Subcutaneous preadipocyte (primary cell): Measurements from ENCODE around the gene RBBP9. TPM values are rescaled to one million over a fixed set of nuclear protein-coding genes. Genes with fewer than 3 reads are reported as not detected.

Source experiments
- small RNA-seq: library from RNA; depleted of rRNA; stranded (forward); fragments of <200 nt; gene quantifications from one replicate; pipeline ENCODE3, GENCODE V24; 2012
- total RNA-seq: library from RNA; depleted of rRNA; stranded (reverse); fragments of >200 nt; gene quantifications from 2 replicates; pipeline ENCODE4 v1.2.3, GENCODE V29; 2012

Gene RBBP9
- total RNA-seq = 17.6 and 22.1 TPM in 2 replicates

DNA sequence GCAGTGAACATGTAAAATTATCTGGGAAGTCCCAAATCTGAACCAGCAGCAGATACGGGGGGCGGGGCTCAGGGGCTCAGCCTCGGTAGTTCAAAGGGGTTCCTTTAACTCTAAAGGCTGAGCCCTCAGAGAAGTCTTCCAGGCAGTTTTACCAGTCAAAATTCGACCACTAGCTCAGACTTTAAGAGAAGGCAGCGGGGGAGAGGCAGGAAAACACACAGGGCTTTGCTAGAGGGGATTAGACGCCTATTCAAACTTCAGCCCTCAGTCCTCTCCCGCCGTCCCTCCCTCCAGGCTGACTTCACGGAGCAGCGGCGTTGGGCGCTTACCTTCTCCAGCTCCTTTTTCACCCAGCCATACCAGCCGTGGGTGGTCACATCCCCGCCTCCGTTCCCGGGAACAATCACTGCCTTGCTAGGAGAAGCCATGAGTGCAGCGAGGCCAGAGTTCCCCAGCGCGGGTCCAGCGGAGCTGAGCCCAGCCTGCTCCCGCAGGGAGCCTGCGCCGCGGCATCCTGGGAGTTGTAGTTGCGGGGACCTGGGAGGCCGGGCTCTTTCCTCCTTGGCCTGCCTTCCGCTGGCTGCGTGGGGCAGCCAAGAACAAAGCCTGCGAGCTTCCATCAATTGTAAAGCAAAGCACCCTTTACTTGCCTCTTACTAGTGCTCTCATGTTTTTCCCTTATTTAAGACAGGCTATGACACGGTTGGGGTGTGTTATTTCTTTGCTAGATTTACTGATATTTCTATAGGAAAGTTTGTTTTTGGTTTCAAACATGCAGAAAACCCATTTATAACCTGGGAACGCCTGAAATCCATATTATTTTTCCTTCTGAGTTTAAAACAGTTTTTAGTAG, at the start of gene RBBP9:
RBBP9 (minus strand) TSS at position 486 of the 853 bp plus-strand sequence; CDS start at position 428, 58 bp downstream.

DNA sequence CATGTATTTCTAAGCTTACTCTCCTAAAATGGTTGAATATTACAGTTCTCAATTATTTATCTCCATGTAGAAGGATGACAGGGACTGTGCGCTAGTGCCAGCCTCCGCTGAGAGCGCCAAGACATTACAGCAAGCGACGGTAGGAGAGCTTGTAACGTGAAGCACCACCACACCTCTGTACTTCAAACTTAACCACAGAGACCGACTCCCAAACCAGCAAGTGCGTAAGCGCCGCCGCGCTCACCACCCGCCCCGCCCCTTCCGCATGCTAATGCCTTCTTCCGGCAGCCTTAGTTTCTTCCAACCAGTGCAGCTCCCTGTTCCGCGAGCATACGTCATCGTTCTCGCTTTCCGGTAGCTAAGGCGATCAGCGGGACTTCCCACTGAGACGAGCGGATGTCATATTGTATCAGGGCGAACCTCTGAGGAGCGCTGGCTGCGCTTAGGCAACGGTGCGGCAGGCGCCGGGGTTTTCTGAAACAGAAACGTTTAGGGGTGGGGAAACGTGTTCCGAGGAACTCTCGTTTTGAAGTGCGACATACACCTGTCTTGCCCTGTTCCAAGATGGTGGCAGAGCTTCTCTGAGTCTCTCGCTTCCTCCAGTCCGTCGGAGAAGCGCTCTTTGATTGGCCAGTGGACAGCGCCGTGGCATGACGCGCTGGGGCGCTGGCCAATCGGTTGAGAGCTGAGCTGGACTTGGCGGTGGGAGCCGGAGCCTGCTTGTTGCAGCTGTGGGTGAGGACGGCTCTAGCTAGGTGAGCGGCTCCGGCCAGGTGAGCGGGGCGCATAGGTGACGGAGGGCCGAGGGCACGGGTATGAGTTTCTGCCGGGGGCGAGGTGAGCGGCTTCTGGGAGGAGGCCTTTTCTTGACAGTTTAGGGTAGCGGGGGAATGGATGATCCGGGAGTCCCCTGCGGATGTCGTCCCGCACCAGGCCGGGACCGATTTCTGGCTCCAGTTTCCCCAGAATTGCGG, 10.5 kb upstream of the RBBP9 start, which contains the start of gene SEC23B:
SEC23B (plus strand) TSS at position 723 of the 974 bp plus-strand sequence. CDS start 2,896 bp downstream, outside the sequence.

DNA sequence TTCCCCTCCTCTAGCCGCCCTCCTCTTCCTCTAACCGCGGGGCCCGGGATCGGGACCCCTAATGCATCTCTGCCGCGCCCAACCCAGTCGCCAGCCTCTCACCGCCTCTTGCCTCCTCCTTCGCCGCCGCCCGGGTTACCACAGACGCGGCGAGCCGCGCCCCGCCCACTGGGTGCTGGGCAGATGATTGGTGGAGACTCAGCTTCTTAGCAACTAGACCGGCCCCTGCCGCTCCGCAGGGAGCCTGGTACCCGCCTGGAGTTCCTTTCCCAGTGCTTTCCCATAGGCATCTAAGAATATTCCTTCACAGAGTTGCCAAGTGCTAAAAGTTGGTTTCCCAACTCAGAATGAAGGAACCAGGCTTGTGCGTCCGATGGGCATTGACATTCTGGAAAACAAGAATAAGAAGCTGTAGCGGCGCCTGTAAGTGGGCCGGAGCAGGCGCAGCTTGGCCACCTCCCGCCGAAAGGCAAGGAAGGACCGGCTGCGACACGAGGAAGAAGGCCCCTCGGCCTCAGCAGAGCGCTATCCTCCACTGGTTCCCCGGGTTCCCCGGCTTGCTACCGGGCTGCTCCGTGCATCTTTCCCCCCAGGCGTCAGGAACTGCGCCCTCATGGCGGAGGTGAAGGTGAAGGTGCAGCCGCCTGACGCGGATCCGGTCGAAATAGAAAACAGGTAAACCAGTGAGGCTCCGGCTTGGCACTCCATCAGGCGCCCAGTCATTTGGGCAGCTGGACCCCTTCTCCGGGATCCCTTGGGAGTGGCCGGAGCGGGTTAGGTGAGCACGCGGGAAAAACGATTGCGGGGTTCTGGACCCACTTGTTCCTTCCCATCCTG, 29.9 kb downstream of the RBBP9 start, which contains the start of the genes DZANK1 and POLR3F:
DZANK1 (minus strand) TSS at position 137 of the 837 bp plus-strand sequence. CDS start 1,672 bp downstream, outside the sequence.
POLR3F (plus strand) TSS at position 497 of the 837 bp plus-strand sequence; CDS start at position 614, 117 bp downstream.

Small RNA genes within 50 kb of the gene (small RNA-seq; reads per million reads assigned to genes)
- gene MIR3192 = not detected

Other genes with a start within 250 kb of the RBBP9 start
- gene ZNF133, start 208.7 kb downstream of the RBBP9 start, total RNA-seq = 11.1 and 17.3 TPM in 2 replicates
- gene DZANK1, start 30.2 kb downstream of the RBBP9 start, total RNA-seq = 0.73 and 1.2 TPM in 2 replicates
- gene POLR3F, start 29.8 kb downstream of the RBBP9 start, total RNA-seq = 15.1 and 17.8 TPM in 2 replicates
- 48.5 and 66.7 TPM in 2 replicates for gene SEC23B, start 10.7 kb upstream of the RBBP9 start, total RNA-seq
- 31.9 and 57.7 TPM in 2 replicates for gene SMIM26, start 70.2 kb upstream of the RBBP9 start, total RNA-seq
- gene DTD1, start 90.8 kb upstream of the RBBP9 start, total RNA-seq = 75.3 and 82.3 TPM in 2 replicates